ENCODE data around the gene DACT3. TPM values are rescaled to one million over a fixed set of nuclear protein-coding genes. Genes with fewer than 3 reads are reported as not detected.
"Not testable (repeated sequence)": the region's sequence is repeated elsewhere in the genome, so short reads cannot be mapped to it uniquely, and the experiment has no call there.

Gene DACT3
- total and polyA plus RNA-seq, 2 of the 13 experiments (the other 11 are each of a cell fraction or from before 2014, with no cell fraction given), result 0.04 TPM; not detected in 1

DNA sequence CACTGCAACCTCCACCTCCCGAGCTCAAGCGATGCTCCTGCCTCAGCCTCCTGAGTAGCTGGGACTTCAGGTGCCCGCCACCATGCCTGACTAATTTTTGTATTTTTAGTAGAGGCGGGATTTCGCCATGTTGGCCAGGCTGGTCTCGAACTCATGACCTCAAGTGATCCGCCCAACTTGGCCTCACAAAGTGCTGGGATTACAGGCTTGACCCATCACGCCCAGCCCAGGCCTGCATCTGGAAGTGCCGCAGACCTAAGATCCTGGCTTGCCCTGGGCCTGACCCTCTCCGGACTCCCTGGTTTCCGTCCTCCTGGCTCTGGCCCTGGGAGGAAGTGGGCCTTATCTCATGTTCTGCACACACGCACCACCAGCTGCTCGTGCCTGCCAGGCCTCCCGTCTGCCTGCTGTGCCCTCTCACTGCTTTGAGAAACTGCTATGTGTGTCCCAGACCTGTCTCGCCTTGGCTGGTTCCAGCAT, 31.4 kb downstream of the DACT3 start:
- ATAC-seq (no peak), FAIRE-seq (no peak), DNase-seq (ENCODE audit: low spot score) (no peak)
- peaks cover 8 to 24% of the 10 kb centered on the region in 2 experiments; a peak in 4 of 5 replicates for H3K27me3 ChIP-seq (ENCODE audit: control insufficient read depth in 1 of 2, insufficient read depth in 2 of 2, low read length in 2 of 2)
- H3K4me1 ChIP-seq (ENCODE audit: insufficient read depth, low read length), result peaks cover 15% of the 10 kb centered on the region
- no peak overlapping the region for H2AFZ ChIP-seq (ENCODE audit: low read length)
- intact Hi-C loops (cut with micrococcal nuclease; ENCODE audit: unreplicated experiment), result no loop called here
- TF ChIP-seq, protein P1, sequence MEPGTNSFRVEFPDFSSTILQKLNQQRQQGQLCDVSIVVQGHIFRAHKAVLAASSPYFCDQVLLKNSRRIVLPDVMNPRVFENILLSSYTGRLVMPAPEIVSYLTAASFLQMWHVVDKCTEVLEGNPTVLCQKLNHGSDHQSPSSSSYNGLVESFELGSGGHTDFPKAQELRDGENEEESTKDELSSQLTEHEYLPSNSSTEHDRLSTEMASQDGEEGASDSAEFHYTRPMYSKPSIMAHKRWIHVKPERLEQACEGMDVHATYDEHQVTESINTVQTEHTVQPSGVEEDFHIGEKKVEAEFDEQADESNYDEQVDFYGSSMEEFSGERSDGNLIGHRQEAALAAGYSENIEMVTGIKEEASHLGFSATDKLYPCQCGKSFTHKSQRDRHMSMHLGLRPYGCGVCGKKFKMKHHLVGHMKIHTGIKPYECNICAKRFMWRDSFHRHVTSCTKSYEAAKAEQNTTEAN (CRISPR knock-in tag; conservative IDR thresholded peaks at IDR 0.05), result no peak
- 45% methylated on average over 12 of the region's 15 CpGs for WGBS (ENCODE audit: low lambda C conversion rate)
- CTCF ChIA-PET (ENCODE audit: low intra/inter-chr PET ratio, low total read pairs), result no interaction called here
- POLR2A ChIA-PET, result no interaction called here
- no peaks in the 10 kb centered on the region for H3K36me3 ChIP-seq (replicated peaks in 1 of 2; ENCODE audit: control insufficient read depth in 1 of 2, insufficient read depth in 2 of 2, low read length in 2 of 2)
- no peaks in the 10 kb centered on the region for H4K20me1 ChIP-seq (ENCODE audit: insufficient read depth, low read length)
- in situ Hi-C loops (cut with HindIII; ENCODE audit: extremely low pct_ligation_motif_present, low pct_unique_long_range_greater_than_20kb), result no loop called here
- no peak overlapping the region for H3K27ac ChIP-seq (ENCODE audit: extremely low read length, insufficient read depth, low read length)
- H3K9me3 ChIP-seq (ENCODE audit: low read length), result no peaks in the 10 kb centered on the region
- no peak overlapping the region for H3K9ac ChIP-seq (ENCODE audit: insufficient read depth, low read depth, low read length)
- no TSS peak for BruUV-seq (replicated peaks)
- H3K4me3 ChIP-seq (replicated peaks in 1 of 3; ENCODE audit: insufficient read depth in 1 of 3, low read depth in 2 of 3, low read length in 3 of 3), result no peak overlapping the region
- no peaks in the 10 kb centered on the region for H3K79me2 ChIP-seq (ENCODE audit: insufficient read depth, low read length)
- H3K4me2 ChIP-seq (ENCODE audit: low read depth, low read length), result no peak overlapping the region

GRCh38 chr19:46628970-46629369, 32.0 kb downstream of the DACT3 start:
- H2AFZ ChIP-seq (ENCODE audit: low read length); H3K4me3 ChIP-seq (replicated peaks in 1 of 3; ENCODE audit: insufficient read depth in 1 of 3, low read depth in 2 of 3, low read length in 3 of 3); intact Hi-C loops (cut with micrococcal nuclease; ENCODE audit: unreplicated experiment); H3K9ac ChIP-seq (ENCODE audit: insufficient read depth, low read depth, low read length); CTCF ChIA-PET (ENCODE audit: low intra/inter-chr PET ratio, low total read pairs); H3K27ac ChIP-seq (ENCODE audit: extremely low read length, insufficient read depth, low read length); in situ Hi-C loops (cut with HindIII; ENCODE audit: extremely low pct_ligation_motif_present, low pct_unique_long_range_greater_than_20kb); H3K36me3 ChIP-seq (replicated peaks in 1 of 2; ENCODE audit: control insufficient read depth in 1 of 2, insufficient read depth in 2 of 2, low read length in 2 of 2); H3K4me2 ChIP-seq (ENCODE audit: low read depth, low read length); H4K20me1 ChIP-seq (ENCODE audit: insufficient read depth, low read length); BruUV-seq (replicated peaks); POLR2A ChIA-PET; ATAC-seq; H3K79me2 ChIP-seq (ENCODE audit: insufficient read depth, low read length); FAIRE-seq; H3K9me3 ChIP-seq (ENCODE audit: low read length); DNase-seq (ENCODE audit: low spot score): not testable (repeated sequence)
- peaks cover 8 to 22% of the 10 kb centered on the region in 2 experiments; a peak in 4 of 5 replicates for H3K27me3 ChIP-seq (ENCODE audit: control insufficient read depth in 1 of 2, insufficient read depth in 2 of 2, low read length in 2 of 2)
- TF ChIP-seq ZNF3 (CRISPR knock-in tag; IDR thresholded peaks at IDR 0.05), result 0 out of 2 replicates have a peak, but pooled peaks have one; percentile 32
- peak; percentile 19; the same call in 1 of the 2 replicates for TF ChIP-seq RARA (CRISPR knock-in tag; IDR thresholded peaks at IDR 0.05)
- WGBS (ENCODE audit: low lambda C conversion rate), result 31% methylated on average over 4 of the region's 7 CpGs
- peaks cover 15% of the 10 kb centered on the region for H3K4me1 ChIP-seq (ENCODE audit: insufficient read depth, low read length)

Measured in HepG2 (cell line).